ENCODE results near the gene C1orf122.

GRCh38 chr1:37844536-37844935 lies 36.9 kb downstream of the C1orf122 start:
- TF ChIP-seq POLR2AphosphoS5 (IDR thresholded peaks at IDR 0.05; ENCODE audit: insufficient read depth in 1 of 2, low read depth in 1 of 2) (no peak), CTCF (IDR thresholded peaks at IDR 0.05) (no peak)
